Lower lobe of right lung (tissue), 2 donors: ENCODE results near the gene RPF1. TPM values are rescaled to one million over a fixed set of nuclear protein-coding genes. Genes with fewer than 3 reads are reported as not detected.

ENCODE experiments used
- ATAC-seq, 2 donors: fragments of 200-7000 bp; cut with Tn5 transposase; one replicate each; pipeline ENCODE4 v1.9.1; 2020 to 2022; ENCODE audit warnings: mild to moderate bottlenecking in 2 of 2, moderate library complexity in 2 of 2
- DNase-seq: peaks from one replicate; pipeline ENCODE4 v3.0.0-alpha.2; 2020
- H3K27ac ChIP-seq: fragments of 200-600 bp; one replicate; pipeline ENCODE4 v1.8.0; 2022
- H3K27me3 ChIP-seq: fragments of 200-600 bp; one replicate; pipeline ENCODE4 v1.8.0; 2022; ENCODE audit warnings: low read depth
- H3K36me3 ChIP-seq: fragments of 200-600 bp; one replicate; pipeline ENCODE4 v1.8.0; 2022; ENCODE audit warnings: mild to moderate bottlenecking
- H3K4me1 ChIP-seq: fragments of 200-600 bp; one replicate; pipeline ENCODE4 v1.8.0; 2022
- H3K4me3 ChIP-seq: fragments of 200-600 bp; one replicate; pipeline ENCODE4 v1.8.0; 2022; ENCODE audit warnings: mild to moderate bottlenecking
- H3K9me3 ChIP-seq: fragments of 200-600 bp; one replicate; pipeline ENCODE4 v1.8.0; 2022
- CTCF ChIP-seq: fragments of 200-600 bp; IDR thresholded peaks from one replicate; pipeline ENCODE4 v1.8.0; 2022; ENCODE audit warnings: antibody characterized with exemption, mild to moderate bottlenecking
- intact Hi-C: fragments of 100-400 bp; cut with DNase I; formaldehyde crosslinking; loops from one replicate; pipeline ENCODE4 v1.11.0; 2022
- long read RNA-seq: library from polyadenylated mRNA; unstranded; transcript quantifications from one replicate; pipeline ENCODE4 v2.0.0, GENCODE V29; 2021
- total RNA-seq: library from RNA; stranded (reverse); fragmentation: NEBNext Ultra II Directional; extraction: Animal tissue kit (Norgen Biotek cat#: 25700); gene quantifications from one replicate; pipeline ENCODE4 v1.2.1, GENCODE V29; 2021
- donor health status: DM: no; HTN: yes; CAD: no; lungs with severe emphysema.

Gene RPF1
- total RNA-seq, result 31.1 TPM
- long read RNA-seq, transcript RPF1-201 (9 exons, 1,385 nt), result major isoform, 23 of 28 reads
- long read RNA-seq, partial matches to known transcripts, result 3 of 28 reads
- long read RNA-seq, other reads (novel, unspliced or antisense), result 1 of 28 reads

GRCh38 chr1:84478876-84479868 is at the start of gene RPF1:
Gene RPF1, plus strand, starts transcription at chr1:84479266. Its CDS starts 16 bp downstream, at chr1:84479282.
- Histone ChIP-seq H3K4me1 (peaks cover 27% of the 10 kb centered on the region), H3K9me3 (no peaks in the 10 kb centered on the region), H3K36me3 (peaks cover 30% of the 10 kb centered on the region), H3K27ac (peak within 1 kb of the TSS; percentile 87), H3K4me3 (peak within 1 kb of the TSS; percentile 80), H3K27me3 (peaks cover 8% of the 10 kb centered on the region)
- intact Hi-C loops, result no loop called here
- DNase-seq, result peak; percentile 88
- TF ChIP-seq CTCF, result no peak
- peak; percentile 96 to 98 for ATAC-seq

- TF ChIP-seq CTCF, result no peak
- Histone ChIP-seq H3K27me3 (no peaks in the 10 kb centered on the region), H3K4me1 (peaks cover 6% of the 10 kb centered on the region), H3K36me3 (no peaks in the 10 kb centered on the region), H3K27ac (no peak overlapping the region), H3K4me3 (no peak overlapping the region), H3K9me3 (peaks cover 8% of the 10 kb centered on the region)
- intact Hi-C loops, result loop anchor here (10.0 kb wide), 1 partner anchor 286 kb away; the partner anchor contains the start of gene PRKACB
- ATAC-seq (peak; percentile 13 to 25), DNase-seq (no peak)
These were observed 48.5 kb upstream of the RPF1 start for GRCh38 chr1:84430546-84430945.

- TF ChIP-seq CTCF, result peak; percentile 71
- H3K4me3 ChIP-seq, result peak overlapping the region; percentile 26
- H3K36me3 ChIP-seq, result no peaks in the 10 kb centered on the region
- H3K27me3 ChIP-seq, result no peaks in the 10 kb centered on the region
- H3K27ac ChIP-seq, result no peak overlapping the region
- ATAC-seq (peak; percentile 84 to 85), DNase-seq (peak; percentile 49)
- intact Hi-C loops, result loop anchor here (10.0 kb wide), 1 partner anchor 289 kb away; the partner anchor contains the start of gene PRKACB
- H3K9me3 ChIP-seq, result peaks cover 8% of the 10 kb centered on the region
- H3K4me1 ChIP-seq, result peaks cover 10% of the 10 kb centered on the region
These were observed 45.6 kb upstream of the RPF1 start for GRCh38 chr1:84433258-84434080.

- no peaks in the 10 kb centered on the region for H3K36me3 ChIP-seq
- peaks cover 8% of the 10 kb centered on the region for H3K9me3 ChIP-seq
- peaks cover 10% of the 10 kb centered on the region for H3K4me1 ChIP-seq
- intact Hi-C loops, result loop anchor here (10.0 kb wide), 1 partner anchor 289 kb away; the partner anchor contains the start of gene PRKACB
- no peak for DNase-seq
- H3K27ac ChIP-seq, result peak overlapping the region; percentile 64
- no peak for TF ChIP-seq CTCF
- ATAC-seq, result no peak
- no peaks in the 10 kb centered on the region for H3K27me3 ChIP-seq
- no peak overlapping the region for H3K4me3 ChIP-seq
These were observed 44.8 kb upstream of the RPF1 start for GRCh38 chr1:84434081-84434769.
